ENCODE results near the gene CXCL8.

- TF ChIP-seq POLR2A (IDR thresholded peaks at IDR 0.05) (no peak), EP300 (IDR thresholded peaks at IDR 0.05) (no peak)
- TF ChIP-seq, protein P1, sequence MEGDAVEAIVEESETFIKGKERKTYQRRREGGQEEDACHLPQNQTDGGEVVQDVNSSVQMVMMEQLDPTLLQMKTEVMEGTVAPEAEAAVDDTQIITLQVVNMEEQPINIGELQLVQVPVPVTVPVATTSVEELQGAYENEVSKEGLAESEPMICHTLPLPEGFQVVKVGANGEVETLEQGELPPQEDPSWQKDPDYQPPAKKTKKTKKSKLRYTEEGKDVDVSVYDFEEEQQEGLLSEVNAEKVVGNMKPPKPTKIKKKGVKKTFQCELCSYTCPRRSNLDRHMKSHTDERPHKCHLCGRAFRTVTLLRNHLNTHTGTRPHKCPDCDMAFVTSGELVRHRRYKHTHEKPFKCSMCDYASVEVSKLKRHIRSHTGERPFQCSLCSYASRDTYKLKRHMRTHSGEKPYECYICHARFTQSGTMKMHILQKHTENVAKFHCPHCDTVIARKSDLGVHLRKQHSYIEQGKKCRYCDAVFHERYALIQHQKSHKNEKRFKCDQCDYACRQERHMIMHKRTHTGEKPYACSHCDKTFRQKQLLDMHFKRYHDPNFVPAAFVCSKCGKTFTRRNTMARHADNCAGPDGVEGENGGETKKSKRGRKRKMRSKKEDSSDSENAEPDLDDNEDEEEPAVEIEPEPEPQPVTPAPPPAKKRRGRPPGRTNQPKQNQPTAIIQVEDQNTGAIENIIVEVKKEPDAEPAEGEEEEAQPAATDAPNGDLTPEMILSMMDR (IDR thresholded peaks at IDR 0.05), result no peak
These were observed 14.9 kb upstream of the CXCL8 start for GRCh38 chr4:73725510-73725909.
